Measurements from ENCODE around the gene ANKRD23. TPM values are rescaled to one million over a fixed set of nuclear protein-coding genes. Genes with fewer than 3 reads are reported as not detected.

The ANKRD23 gene
- polyA plus RNA-seq, 1 donor from 2014 or later = 12.1 TPM

- no peak overlapping the region for H3K9ac ChIP-seq (ENCODE audit: low read length)
- no peak overlapping the region for H2AFZ ChIP-seq (ENCODE audit: low read depth, low read length)
- no peak overlapping the region for H3K4me2 ChIP-seq (ENCODE audit: low read length)
- H3K9me3 ChIP-seq (ENCODE audit: low read length) = no peaks in the 10 kb centered on the region
- no peaks in the 10 kb centered on the region for H3F3A ChIP-seq (ENCODE audit: insufficient read depth, low read length, poor library complexity, severe bottlenecking)
- no peaks in the 10 kb centered on the region for H4K20me1 ChIP-seq (ENCODE audit: insufficient read depth)
- H3K36me3 ChIP-seq (ENCODE audit: insufficient read depth, low read length) = peaks cover 7% of the 10 kb centered on the region
- TF ChIP-seq, protein P1, sequence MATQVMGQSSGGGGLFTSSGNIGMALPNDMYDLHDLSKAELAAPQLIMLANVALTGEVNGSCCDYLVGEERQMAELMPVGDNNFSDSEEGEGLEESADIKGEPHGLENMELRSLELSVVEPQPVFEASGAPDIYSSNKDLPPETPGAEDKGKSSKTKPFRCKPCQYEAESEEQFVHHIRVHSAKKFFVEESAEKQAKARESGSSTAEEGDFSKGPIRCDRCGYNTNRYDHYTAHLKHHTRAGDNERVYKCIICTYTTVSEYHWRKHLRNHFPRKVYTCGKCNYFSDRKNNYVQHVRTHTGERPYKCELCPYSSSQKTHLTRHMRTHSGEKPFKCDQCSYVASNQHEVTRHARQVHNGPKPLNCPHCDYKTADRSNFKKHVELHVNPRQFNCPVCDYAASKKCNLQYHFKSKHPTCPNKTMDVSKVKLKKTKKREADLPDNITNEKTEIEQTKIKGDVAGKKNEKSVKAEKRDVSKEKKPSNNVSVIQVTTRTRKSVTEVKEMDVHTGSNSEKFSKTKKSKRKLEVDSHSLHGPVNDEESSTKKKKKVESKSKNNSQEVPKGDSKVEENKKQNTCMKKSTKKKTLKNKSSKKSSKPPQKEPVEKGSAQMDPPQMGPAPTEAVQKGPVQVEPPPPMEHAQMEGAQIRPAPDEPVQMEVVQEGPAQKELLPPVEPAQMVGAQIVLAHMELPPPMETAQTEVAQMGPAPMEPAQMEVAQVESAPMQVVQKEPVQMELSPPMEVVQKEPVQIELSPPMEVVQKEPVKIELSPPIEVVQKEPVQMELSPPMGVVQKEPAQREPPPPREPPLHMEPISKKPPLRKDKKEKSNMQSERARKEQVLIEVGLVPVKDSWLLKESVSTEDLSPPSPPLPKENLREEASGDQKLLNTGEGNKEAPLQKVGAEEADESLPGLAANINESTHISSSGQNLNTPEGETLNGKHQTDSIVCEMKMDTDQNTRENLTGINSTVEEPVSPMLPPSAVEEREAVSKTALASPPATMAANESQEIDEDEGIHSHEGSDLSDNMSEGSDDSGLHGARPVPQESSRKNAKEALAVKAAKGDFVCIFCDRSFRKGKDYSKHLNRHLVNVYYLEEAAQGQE (IDR thresholded peaks at IDR 0.05; ENCODE audit: borderline replicate concordance) = no peak
- TF ChIP-seq MXI1 (conservative IDR thresholded peaks at IDR 0.05; ENCODE audit: poor library complexity, severe bottlenecking) (no peak), SMC3 (conservative IDR thresholded peaks at IDR 0.05; ENCODE audit: poor library complexity) (no peak), EP300 (conservative IDR thresholded peaks at IDR 0.05; ENCODE audit: poor library complexity, severe bottlenecking) (no peak), TAF1 (IDR thresholded peaks at IDR 0.05; ENCODE audit: low read depth) (no peak), POLR2AphosphoS5 (IDR thresholded peaks at IDR 0.05) (no peak), EZH2 (IDR thresholded peaks at IDR 0.05; ENCODE audit: borderline replicate concordance, insufficient read depth, low read length, poor library complexity, severe bottlenecking) (no peak)
- no peaks in the 10 kb centered on the region for H3K9me2 ChIP-seq (ENCODE audit: insufficient read depth, low read length)
- H3K27ac ChIP-seq (ENCODE audit: low read length) = no peak overlapping the region
- H3K4me3 ChIP-seq (ENCODE audit: low read length) = no peak overlapping the region
- peaks cover 13% of the 10 kb centered on the region for H3K79me2 ChIP-seq (replicated peaks; ENCODE audit: insufficient read depth, low read length)
- H3K27me3 ChIP-seq (ENCODE audit: insufficient read depth, low read depth, low read length) = no peaks in the 10 kb centered on the region
Measured at GRCh38 chr2:96824079-96824870, 19.5 kb downstream of the ANKRD23 start.

GRCh38 chr2:96823198-96823597 is 20.6 kb downstream of the ANKRD23 start:
- Histone ChIP-seq H4K20me1 (ENCODE audit: insufficient read depth) (no peaks in the 10 kb centered on the region), H3F3A (ENCODE audit: insufficient read depth, low read length, poor library complexity, severe bottlenecking) (no peaks in the 10 kb centered on the region), H3K79me2 (replicated peaks; ENCODE audit: insufficient read depth, low read length) (peaks cover 22% of the 10 kb centered on the region), H2AFZ (ENCODE audit: low read depth, low read length) (no peak overlapping the region), H3K36me3 (ENCODE audit: insufficient read depth, low read length) (peaks cover 7% of the 10 kb centered on the region), H3K4me2 (ENCODE audit: low read length) (no peak overlapping the region), H3K9ac (ENCODE audit: low read length) (no peak overlapping the region), H3K9me3 (ENCODE audit: low read length) (no peaks in the 10 kb centered on the region), H3K9me2 (ENCODE audit: insufficient read depth, low read length) (no peaks in the 10 kb centered on the region), H3K4me3 (ENCODE audit: low read length) (no peak overlapping the region), H3K27ac (ENCODE audit: low read length) (no peak overlapping the region), H3K27me3 (ENCODE audit: insufficient read depth, low read depth, low read length) (no peaks in the 10 kb centered on the region)
- no peak for TF ChIP-seq RAD21 (conservative IDR thresholded peaks at IDR 0.05)
- no peak for TF ChIP-seq MXI1 (conservative IDR thresholded peaks at IDR 0.05; ENCODE audit: poor library complexity, severe bottlenecking)
- no peak for TF ChIP-seq TAF1 (IDR thresholded peaks at IDR 0.05; ENCODE audit: low read depth)
- TF ChIP-seq, protein P1 (IDR thresholded peaks at IDR 0.05; ENCODE audit: borderline replicate concordance) = no peak
- no peak for TF ChIP-seq POLR2AphosphoS5 (IDR thresholded peaks at IDR 0.05)
- no peak for TF ChIP-seq EZH2 (IDR thresholded peaks at IDR 0.05; ENCODE audit: borderline replicate concordance, insufficient read depth, low read length, poor library complexity, severe bottlenecking)
- TF ChIP-seq, protein P2, sequence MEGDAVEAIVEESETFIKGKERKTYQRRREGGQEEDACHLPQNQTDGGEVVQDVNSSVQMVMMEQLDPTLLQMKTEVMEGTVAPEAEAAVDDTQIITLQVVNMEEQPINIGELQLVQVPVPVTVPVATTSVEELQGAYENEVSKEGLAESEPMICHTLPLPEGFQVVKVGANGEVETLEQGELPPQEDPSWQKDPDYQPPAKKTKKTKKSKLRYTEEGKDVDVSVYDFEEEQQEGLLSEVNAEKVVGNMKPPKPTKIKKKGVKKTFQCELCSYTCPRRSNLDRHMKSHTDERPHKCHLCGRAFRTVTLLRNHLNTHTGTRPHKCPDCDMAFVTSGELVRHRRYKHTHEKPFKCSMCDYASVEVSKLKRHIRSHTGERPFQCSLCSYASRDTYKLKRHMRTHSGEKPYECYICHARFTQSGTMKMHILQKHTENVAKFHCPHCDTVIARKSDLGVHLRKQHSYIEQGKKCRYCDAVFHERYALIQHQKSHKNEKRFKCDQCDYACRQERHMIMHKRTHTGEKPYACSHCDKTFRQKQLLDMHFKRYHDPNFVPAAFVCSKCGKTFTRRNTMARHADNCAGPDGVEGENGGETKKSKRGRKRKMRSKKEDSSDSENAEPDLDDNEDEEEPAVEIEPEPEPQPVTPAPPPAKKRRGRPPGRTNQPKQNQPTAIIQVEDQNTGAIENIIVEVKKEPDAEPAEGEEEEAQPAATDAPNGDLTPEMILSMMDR (IDR thresholded peaks at IDR 0.05; ENCODE audit: poor library complexity, severe bottlenecking) = no peak
- TF ChIP-seq SMC3 (conservative IDR thresholded peaks at IDR 0.05; ENCODE audit: poor library complexity) = no peak
- no peak for TF ChIP-seq EP300 (conservative IDR thresholded peaks at IDR 0.05; ENCODE audit: poor library complexity, severe bottlenecking)
